Astrocyte of the hippocampus (primary cell): ENCODE results near the gene LHX2.
"Not testable (repeated sequence)": the region's sequence is repeated elsewhere in the genome, so short reads cannot be mapped to it uniquely, and the experiment has no call there.

Experiments used
- DNase-seq: peaks from one replicate; pipeline ENCODE4 v3.0.0; 2011; ENCODE audit warnings: low read depth, low spot score

Gene LHX2

GRCh38 chr9:124011460-124012301, at the start of gene LHX2:
Gene LHX2 (plus strand): TSS chr9:124011768. CDS start chr9:124012349, 581 bp downstream.
- DNase-seq, result peak; percentile 99

- DNase-seq, result no peak
Observed at GRCh38 chr9:123964761-123965160, 46.8 kb upstream of the LHX2 start.

- no peak for DNase-seq
Observed at GRCh38 chr9:123965801-123966686, 45.5 kb upstream of the LHX2 start.

GRCh38 chr9:123967323-123967722, 44.2 kb upstream of the LHX2 start:
- DNase-seq, result no peak

GRCh38 chr9:123972618-123973017, 39.0 kb upstream of the LHX2 start:
- DNase-seq, result no peak

- no peak for DNase-seq
Observed at GRCh38 chr9:123973590-123974223, 37.9 kb upstream of the LHX2 start.

GRCh38 chr9:123974471-123974870, 37.1 kb upstream of the LHX2 start:
- DNase-seq, result no peak

GRCh38 chr9:123975871-123976270, 35.7 kb upstream of the LHX2 start:
- DNase-seq, result peak; percentile 48

- DNase-seq, result not testable (repeated sequence)
Observed at GRCh38 chr9:123976579-123976978, 35.0 kb upstream of the LHX2 start.

GRCh38 chr9:123978981-123979380, 32.6 kb upstream of the LHX2 start:
- no peak for DNase-seq

GRCh38 chr9:123982535-123982934, 29.0 kb upstream of the LHX2 start:
- no peak for DNase-seq

GRCh38 chr9:123983047-123983446, 28.5 kb upstream of the LHX2 start:
- DNase-seq, result no peak

GRCh38 chr9:123984802-123985201, 26.8 kb upstream of the LHX2 start:
- no peak for DNase-seq

GRCh38 chr9:123985869-123986268, 25.7 kb upstream of the LHX2 start:
- no peak for DNase-seq

GRCh38 chr9:123990427-123990826, 21.1 kb upstream of the LHX2 start:
- no peak for DNase-seq

GRCh38 chr9:123992679-123993078, 18.9 kb upstream of the LHX2 start:
- DNase-seq, result not testable (repeated sequence)

- DNase-seq, result peak; percentile 51
Observed at GRCh38 chr9:123996731-123997421, 14.7 kb upstream of the LHX2 start.

- peak; percentile 30 for DNase-seq
Observed at GRCh38 chr9:123997665-123998277, 13.8 kb upstream of the LHX2 start.

- no peak for DNase-seq
Observed at GRCh38 chr9:123998278-123998925, 13.2 kb upstream of the LHX2 start.

GRCh38 chr9:123998970-123999621, 12.5 kb upstream of the LHX2 start:
- peak; percentile 35 for DNase-seq
